GM12878 (cell line): ENCODE measurements around the gene VPS18. TPM values are rescaled to one million over a fixed set of nuclear protein-coding genes. Genes with fewer than 3 reads are reported as not detected.

Experiments
- ATAC-seq: fragments of 200-7000 bp; cut with Tn5 transposase; 3 replicates; pipeline ENCODE4 v1.9.1; 2020; ENCODE audit warnings: mild to moderate bottlenecking, moderate library complexity
- BruUV-seq: library from RNA; stranded (reverse); fragments of 400-500 nt; replicated peaks from 2 replicates; lab custom pipeline; 2021; lab: Mats Ljungman, UMichigan
- CTCF ChIA-PET: fragments of 300-600 bp; sonication (Branson Sonifier 250); formaldehyde crosslinking; extraction: SDS; loops from one replicate; lab custom pipeline; 2021; ENCODE audit warnings: inconsistent platforms; lab: Yijun Ruan, JAX
- POLR2A ChIA-PET: fragments of 350-600 bp; formaldehyde crosslinking; extraction: SDS; loops from one replicate; lab custom pipeline; 2021; ENCODE audit warnings: inconsistent platforms; lab: Charles Lee
- RAD21 ChIA-PET: fragments of 300-600 bp; sonication (Branson Sonifier 250); formaldehyde crosslinking; loops from one replicate; lab custom pipeline; 2023; ENCODE audit warnings: antibody characterized with exemption; ENCODE audit not compliant: unreplicated experiment; lab: Charles Lee
- SMC1A ChIA-PET: fragments of 300-600 bp; sonication (Branson Sonifier 250); formaldehyde crosslinking; loops from one replicate; lab custom pipeline; 2023; ENCODE audit not compliant: unreplicated experiment, uncharacterized antibody; lab: Charles Lee
- DNase-seq: peaks from one replicate; pipeline ENCODE4 v3.0.0-alpha.2; 2011; ENCODE audit warnings: low read depth, low spot score
- FAIRE-seq: peaks from 3 replicates; lab custom pipeline; 2011; peaks lifted over from hg19 to GRCh38; lab: Jason Lieb, UNC
- H2AFZ ChIP-seq: 2 replicates; pipeline ENCODE4 v1.6.0; 2011; ENCODE audit warnings: low read depth, low read length, control low read depth; ENCODE audit not compliant: control insufficient read depth
- H3K27ac ChIP-seq: 2 replicates; pipeline ENCODE4 v1.5.1; 2011; ENCODE audit warnings: control low read depth; ENCODE audit not compliant: control insufficient read depth, insufficient read depth
- H3K27me3 ChIP-seq, 2 experiments: replicated peaks in 1 of 2; 2 replicates each; pipeline versions ENCODE4 v1.6.0 to v1.6.1; 2011; ENCODE audit warnings: low read length in 1 of 2; ENCODE audit not compliant: control insufficient read depth in 2 of 2, insufficient read depth in 2 of 2
- H3K36me3 ChIP-seq, 2 experiments: 2 replicates each; pipeline ENCODE4 v1.5.1; 2011; ENCODE audit warnings: low read length in 1 of 2; ENCODE audit not compliant: control insufficient read depth in 2 of 2, insufficient read depth in 2 of 2
- H3K4me1 ChIP-seq: 2 replicates; pipeline ENCODE4 v1.6.1; 2011; ENCODE audit warnings: mild to moderate bottlenecking, low read length, moderate library complexity, mixed read lengths; ENCODE audit not compliant: control insufficient read depth, insufficient read depth
- H3K4me2 ChIP-seq: 2 replicates; pipeline ENCODE4 v1.6.0; 2011; ENCODE audit warnings: control low read depth; ENCODE audit not compliant: control insufficient read depth, insufficient read depth
- H3K4me3 ChIP-seq: fragments of 200-600 bp; sonication (generic); 2 replicates; pipeline ENCODE4 v1.5.1; 2016
- H3K79me2 ChIP-seq: 2 replicates; pipeline ENCODE4 v1.6.0; 2011; ENCODE audit warnings: low read length; ENCODE audit not compliant: control insufficient read depth, insufficient read depth
- H3K9ac ChIP-seq: 2 replicates; pipeline ENCODE4 v1.8.0; 2011; ENCODE audit warnings: low read length, control low read depth, mixed read lengths; ENCODE audit not compliant: control insufficient read depth, insufficient read depth
- H3K9me3 ChIP-seq: replicated peaks from 3 replicates; pipeline ENCODE4 v1.5.1; 2011; ENCODE audit warnings: mild to moderate bottlenecking, low read length; ENCODE audit not compliant: control insufficient read depth, insufficient read depth
- H4K20me1 ChIP-seq: 2 replicates; pipeline ENCODE4 v1.6.0; 2011; ENCODE audit not compliant: control insufficient read depth, insufficient read depth
- CBX3 ChIP-seq: fragments of 200-600 bp; sonication (generic); IDR thresholded peaks from 2 replicates; pipeline ENCODE4 v1.6.1; 2016; ENCODE audit warnings: low read depth, borderline replicate concordance
- CBX5 ChIP-seq: sonication (generic); IDR thresholded peaks from 2 replicates; pipeline ENCODE4 v1.6.1; 2016; ENCODE audit warnings: low read depth, moderate library complexity, mild to moderate bottlenecking, inconsistent platforms
- CHD2 ChIP-seq: IDR thresholded peaks from 2 replicates; pipeline ENCODE4 v1.6.1; 2011; ENCODE audit warnings: low read depth, low read length, improper control_type of control experiment, borderline replicate concordance
- CREM ChIP-seq: IDR thresholded peaks from 2 replicates; pipeline ENCODE4 v1.6.1; 2014; ENCODE audit warnings: antibody characterized with exemption, low read depth
- DPF2 ChIP-seq: fragments of 450-650 bp; IDR thresholded peaks from 2 replicates; pipeline ENCODE4 v1.6.1; 2017; ENCODE audit warnings: mild to moderate bottlenecking
- EP300 ChIP-seq, 2 experiments: fragments of 150-350 bp in 1 of 2; IDR thresholded peaks; 2 replicates each; pipeline ENCODE4 v1.6.1; 2011 to 2012; ENCODE audit warnings: low read depth in 2 of 2, low read length in 2 of 2, borderline replicate concordance in 1 of 2, improper control_type of control experiment in 1 of 2, inconsistent platforms in 1 of 2; ENCODE audit not compliant: control insufficient read depth in 1 of 2
- MEF2B ChIP-seq: fragments of 450-650 bp; IDR thresholded peaks from 2 replicates; pipeline ENCODE4 v1.6.1; 2018; ENCODE audit warnings: mild to moderate bottlenecking, moderate library complexity; ENCODE audit not compliant: partially characterized antibody, poor library complexity, severe bottlenecking
- MTA2 ChIP-seq: fragments of 450-650 bp; IDR thresholded peaks from 2 replicates; pipeline ENCODE4 v1.6.1; 2016; ENCODE audit warnings: low read depth, mild to moderate bottlenecking, moderate library complexity
- MYC ChIP-seq: IDR thresholded peaks from 2 replicates; pipeline ENCODE4 v1.6.1; 2011; ENCODE audit warnings: mild to moderate bottlenecking, low read length, moderate library complexity, inconsistent platforms; ENCODE audit not compliant: insufficient read depth, insufficient replicate concordance, insufficient read length, severe bottlenecking
- PRDM15 ChIP-seq: fragments of 450-650 bp; formaldehyde crosslinking; IDR thresholded peaks from 2 replicates; pipeline ENCODE4 v1.4.0; 2020; ENCODE audit warnings: mild to moderate bottlenecking, moderate library complexity
- RELB ChIP-seq: fragments of 450-650 bp; IDR thresholded peaks from 2 replicates; pipeline ENCODE4 v1.6.1; 2017; ENCODE audit warnings: low read depth, mild to moderate bottlenecking, moderate library complexity
- SMAD5 ChIP-seq: IDR thresholded peaks from 2 replicates; pipeline ENCODE4 v1.6.1; 2016; ENCODE audit warnings: antibody characterized with exemption, low read depth
- SMARCA5 ChIP-seq: fragments of 450-650 bp; IDR thresholded peaks from 2 replicates; pipeline ENCODE4 v1.6.1; 2017; ENCODE audit warnings: mild to moderate bottlenecking
- YY1 ChIP-seq: IDR thresholded peaks from 2 replicates; pipeline ENCODE4 v1.6.1; 2011; ENCODE audit warnings: low read depth, mild to moderate bottlenecking, low read length
- ZNF592 ChIP-seq: fragments of 450-650 bp; IDR thresholded peaks from 2 replicates; pipeline ENCODE4 v1.6.1; 2017; ENCODE audit warnings: mild to moderate bottlenecking, moderate library complexity
- ZSCAN29 ChIP-seq: fragments of 450-650 bp; IDR thresholded peaks from 2 replicates; pipeline ENCODE4 v1.6.1; 2017; ENCODE audit warnings: mild to moderate bottlenecking, moderate library complexity
- WGBS: methylation state at CpG from one replicate; pipeline ENCODE4 v1.1.6; 2016; ENCODE audit warnings: low lambda C conversion rate; ENCODE audit not compliant: insufficient replicate concordance, insufficient coverage; ENCODE audit errors: missing lambda C conversion rate; 5-methylcytosine and 5-hydroxymethylcytosine counted together
- in situ Hi-C: fragments of 300-500 bp; cut with MboI; formaldehyde crosslinking; loops from 9 replicates; pipeline ENCODE4 v1.14.3; 2018; ENCODE audit warnings: mixed read lengths
- intact Hi-C: fragments of 100-400 bp; cut with micrococcal nuclease; formaldehyde crosslinking; loops from one replicate; pipeline ENCODE4 v1.14.2; 2022; ENCODE audit not compliant: unreplicated experiment
- polyA plus RNA-seq, 11 experiments: library from polyadenylated mRNA; depleted of rRNA in 4 of 11; unstranded in 6 of 11; stranded (reverse) in 5 of 11; fragments of >200 nt; fragmentation: Nextera tagmentation in 4 of 11; fragmentation: Illumina TruSeq in 1 of 11; extraction: Ambion mirVana in 4 of 11; extraction: Trizol in 1 of 11; gene quantifications; 1 replicate in 1 of 11; 2 replicates in 10 of 11; pipeline versions ENCODE4 v1.2.1 to v1.2.3, GENCODE V29; 2011 to 2016; ENCODE audit warnings: inconsistent platforms in 2 of 11, missing spikeins in 2 of 11, low read depth in 1 of 11
- total RNA-seq, 4 experiments: library from RNA; depleted of rRNA in 3 of 4; stranded (reverse); fragments of >200 nt in 3 of 4; fragmentation: Illumina TruSeq in 1 of 4; extraction: Trizol in 1 of 4; gene quantifications; 2 replicates each; pipeline versions ENCODE4 v1.2.1 to v1.2.3, GENCODE V29; 2013 to 2021

VPS18 gene
- total and polyA plus RNA-seq, 10 of the 15 experiments (the other 5 are each of a cell fraction or from before 2014, with no cell fraction given) = 0.71 to 20.4 (median 10.6) TPM

- 80% methylated on average over 6 of the region's 6 CpGs for WGBS
- Histone ChIP-seq H3K9me3 (no peaks in the 10 kb centered on the region), H2AFZ (no peak overlapping the region), H4K20me1 (no peaks in the 10 kb centered on the region), H3K4me1 (peaks cover 23% of the 10 kb centered on the region), H3K4me3 (no peak overlapping the region), H3K79me2 (no peaks in the 10 kb centered on the region), H3K27me3 (no peaks in the 10 kb centered on the region), H3K36me3 (no peaks in the 10 kb centered on the region), H3K9ac (no peak overlapping the region), H3K27ac (no peak overlapping the region), H3K4me2 (no peak overlapping the region)
- RAD21 ChIA-PET = no interaction called here
- no TSS peak for BruUV-seq
- ATAC-seq (no peak), DNase-seq (no peak), FAIRE-seq (no peak)
- SMC1A ChIA-PET = interaction anchor here (1.0 kb wide), 1 partner anchor 80 kb away, joined by 3 read pairs; no protein-coding TSS in a partner anchor
- in situ Hi-C loops (no loop called here), intact Hi-C loops (no loop called here)
- CTCF ChIA-PET = interaction anchor here (5.2 kb wide), 1 partner anchor 85 kb away, joined by 43 read pairs; no protein-coding TSS in a partner anchor
- POLR2A ChIA-PET = interaction anchor here (0.6 kb wide), 1 partner anchor 161 kb away, joined by 3 read pairs; no protein-coding TSS in a partner anchor
- no peak for TF ChIP-seq EP300 (IDR thresholded peaks at IDR 0.05; ENCODE audit: borderline replicate concordance in 1 of 2, control insufficient read depth in 1 of 2, low read depth in 2 of 2, low read length in 2 of 2)
- TF ChIP-seq CBX5 = no peak
- TF ChIP-seq CBX3 = no peak
- TF ChIP-seq YY1 = no peak
- TF ChIP-seq MTA2 = no peak
- TF ChIP-seq ZSCAN29 = no peak
- no peak for TF ChIP-seq SMARCA5
- no peak for TF ChIP-seq SMAD5
- no peak for TF ChIP-seq DPF2
- no peak for TF ChIP-seq CREM
- no peak for TF ChIP-seq MYC
- TF ChIP-seq CHD2 = no peak
- TF ChIP-seq MEF2B = no peak
- no peak for TF ChIP-seq PRDM15 (CRISPR knock-in tag)
- no peak for TF ChIP-seq ZNF592
- TF ChIP-seq RELB = no peak
These were observed 44.3 kb downstream of the VPS18 start for GRCh38 chr15:40938536-40938870.
